Measurements from ENCODE around the gene MSX1.

Gene MSX1

DNA sequence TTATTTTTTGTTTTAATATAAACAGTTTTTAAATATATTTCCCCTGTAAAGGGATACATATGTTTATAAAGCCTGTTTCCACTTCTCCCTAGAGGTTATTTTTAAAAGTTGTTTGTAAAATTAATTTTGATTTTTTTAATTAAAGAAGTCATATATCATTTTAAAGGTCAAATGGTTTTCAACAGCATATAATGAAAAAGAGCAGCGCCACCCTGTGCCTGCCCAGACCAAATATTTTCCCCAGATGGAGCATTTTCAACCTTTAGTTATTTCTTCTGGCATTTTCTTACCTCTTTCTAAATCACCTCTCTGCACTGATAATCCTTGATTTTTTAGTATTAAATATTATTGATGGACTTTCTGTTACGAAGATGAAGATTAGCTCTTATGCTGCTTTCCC is 21.0 kb downstream of the MSX1 start:
- peaks cover 29% of the 10 kb centered on the region for H3K27me3 Mint-ChIP-seq (ENCODE audit: low read depth, poor library complexity)

DNA sequence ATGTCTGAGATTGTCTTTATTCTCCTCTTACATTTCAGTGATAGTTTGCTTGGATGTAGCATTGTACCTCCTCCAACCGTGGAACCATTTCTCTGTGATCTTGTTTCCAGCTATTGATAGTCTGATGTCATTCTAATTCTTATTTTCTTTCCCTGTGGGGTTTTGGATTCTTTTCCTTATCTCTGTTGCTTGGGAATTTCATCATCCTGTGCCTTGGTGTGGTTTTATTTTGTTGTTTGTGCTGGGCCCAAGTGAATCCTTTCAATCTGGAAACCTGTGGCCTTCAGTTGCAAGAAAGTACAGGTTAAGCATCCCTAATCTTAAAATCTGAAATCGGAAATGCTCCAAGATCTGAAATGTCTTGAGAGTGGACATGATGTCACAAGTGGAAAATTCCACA is 22.0 kb downstream of the MSX1 start:
- Mint-ChIP-seq H3K4me3 (no peak overlapping the region), H3K9me3 (no peaks in the 10 kb centered on the region), H3K4me1 (peaks cover 13% of the 10 kb centered on the region), H3K27me3 (ENCODE audit: low read depth, poor library complexity) (peaks cover 25% of the 10 kb centered on the region), H3K27ac (no peak overlapping the region), H3K36me3 (ENCODE audit: low read depth) (no peaks in the 10 kb centered on the region)
- DNase-seq: no peak
- TF ChIP-seq, protein P1, sequence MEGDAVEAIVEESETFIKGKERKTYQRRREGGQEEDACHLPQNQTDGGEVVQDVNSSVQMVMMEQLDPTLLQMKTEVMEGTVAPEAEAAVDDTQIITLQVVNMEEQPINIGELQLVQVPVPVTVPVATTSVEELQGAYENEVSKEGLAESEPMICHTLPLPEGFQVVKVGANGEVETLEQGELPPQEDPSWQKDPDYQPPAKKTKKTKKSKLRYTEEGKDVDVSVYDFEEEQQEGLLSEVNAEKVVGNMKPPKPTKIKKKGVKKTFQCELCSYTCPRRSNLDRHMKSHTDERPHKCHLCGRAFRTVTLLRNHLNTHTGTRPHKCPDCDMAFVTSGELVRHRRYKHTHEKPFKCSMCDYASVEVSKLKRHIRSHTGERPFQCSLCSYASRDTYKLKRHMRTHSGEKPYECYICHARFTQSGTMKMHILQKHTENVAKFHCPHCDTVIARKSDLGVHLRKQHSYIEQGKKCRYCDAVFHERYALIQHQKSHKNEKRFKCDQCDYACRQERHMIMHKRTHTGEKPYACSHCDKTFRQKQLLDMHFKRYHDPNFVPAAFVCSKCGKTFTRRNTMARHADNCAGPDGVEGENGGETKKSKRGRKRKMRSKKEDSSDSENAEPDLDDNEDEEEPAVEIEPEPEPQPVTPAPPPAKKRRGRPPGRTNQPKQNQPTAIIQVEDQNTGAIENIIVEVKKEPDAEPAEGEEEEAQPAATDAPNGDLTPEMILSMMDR (IDR thresholded peaks at IDR 0.05): no peak

More for the DNA sequence above, 21.0 kb downstream of the MSX1 start:
- Mint-ChIP-seq H3K27ac (no peak overlapping the region), H3K4me3 (no peak overlapping the region), H3K4me1 (peaks cover 18% of the 10 kb centered on the region), H3K9me3 (no peaks in the 10 kb centered on the region), H3K36me3 (ENCODE audit: low read depth) (no peaks in the 10 kb centered on the region)
- TF ChIP-seq, protein P1 (IDR thresholded peaks at IDR 0.05): no peak
- no peak for DNase-seq

DNA sequence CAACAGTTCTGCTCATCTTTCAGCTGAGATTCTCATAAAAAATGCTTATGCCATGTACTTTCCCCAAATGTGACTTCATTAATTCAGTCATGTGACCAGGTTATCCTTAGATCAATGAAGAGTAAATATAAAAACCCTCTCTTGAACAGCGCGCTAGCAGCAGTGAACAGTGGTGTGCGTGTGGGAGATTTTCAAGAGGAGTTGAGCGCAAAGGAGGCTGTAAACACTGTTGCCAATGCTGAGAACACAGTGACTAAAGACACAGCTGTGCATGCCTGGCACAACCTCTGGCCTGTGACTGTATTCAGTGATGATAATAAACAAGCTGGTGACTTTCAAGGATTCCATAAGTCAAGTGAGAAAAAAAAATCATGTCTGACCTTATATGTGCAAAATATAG is 25.1 kb downstream of the MSX1 start:
- TF ChIP-seq, protein P1 (IDR thresholded peaks at IDR 0.05): no peak
- peaks cover 27% of the 10 kb centered on the region for H3K27me3 Mint-ChIP-seq (ENCODE audit: low read depth, poor library complexity)
- DNase-seq: no peak
- no peak overlapping the region for H3K4me3 Mint-ChIP-seq
- peaks cover 13% of the 10 kb centered on the region for H3K4me1 Mint-ChIP-seq
- H3K36me3 Mint-ChIP-seq (ENCODE audit: low read depth): no peaks in the 10 kb centered on the region
- no peak overlapping the region for H3K27ac Mint-ChIP-seq
- H3K9me3 Mint-ChIP-seq: no peaks in the 10 kb centered on the region

- H3K36me3 Mint-ChIP-seq (ENCODE audit: low read depth): no peaks in the 10 kb centered on the region
- TF ChIP-seq, protein P1 (IDR thresholded peaks at IDR 0.05): no peak
- peaks cover 28% of the 10 kb centered on the region for H3K27me3 Mint-ChIP-seq (ENCODE audit: low read depth, poor library complexity)
- H3K4me3 Mint-ChIP-seq: no peak overlapping the region
- no peak for DNase-seq
- no peaks in the 10 kb centered on the region for H3K9me3 Mint-ChIP-seq
- no peaks in the 10 kb centered on the region for H3K4me1 Mint-ChIP-seq
- H3K27ac Mint-ChIP-seq: no peak overlapping the region
Observed at GRCh38 chr4:4887426-4887825, 28.0 kb downstream of the MSX1 start.

GRCh38 chr4:4888695-4889094 is 29.2 kb downstream of the MSX1 start:
- H3K4me3 Mint-ChIP-seq: no peak overlapping the region
- TF ChIP-seq, protein P1 (IDR thresholded peaks at IDR 0.05): no peak
- peaks cover 34% of the 10 kb centered on the region for H3K27me3 Mint-ChIP-seq (ENCODE audit: low read depth, poor library complexity)
- DNase-seq: no peak
- no peaks in the 10 kb centered on the region for H3K4me1 Mint-ChIP-seq
- H3K36me3 Mint-ChIP-seq (ENCODE audit: low read depth): no peaks in the 10 kb centered on the region
- no peak overlapping the region for H3K27ac Mint-ChIP-seq
- no peaks in the 10 kb centered on the region for H3K9me3 Mint-ChIP-seq

- TF ChIP-seq, protein P1 (IDR thresholded peaks at IDR 0.05): no peak
- Mint-ChIP-seq H3K4me3 (no peak overlapping the region), H3K27me3 (ENCODE audit: low read depth, poor library complexity) (peaks cover 32% of the 10 kb centered on the region), H3K9me3 (no peaks in the 10 kb centered on the region), H3K4me1 (no peaks in the 10 kb centered on the region), H3K27ac (no peak overlapping the region), H3K36me3 (ENCODE audit: low read depth) (no peaks in the 10 kb centered on the region)
- DNase-seq: no peak
Observed at GRCh38 chr4:4889781-4890180, 30.3 kb downstream of the MSX1 start.

Data from nephron progenitor cell (in vitro differentiated cells).